GM23248 (cell line): ENCODE results near the gene WFS1. TPM values are rescaled to one million over a fixed set of nuclear protein-coding genes. Genes with fewer than 3 reads are reported as not detected.

Experiments used
- DNase-seq: peaks from one replicate; pipeline ENCODE4 v3.0.0-alpha.2; 2015
- H2AFZ ChIP-seq: fragments of 200-600 bp; sonication (generic); 2 replicates; pipeline ENCODE4 v1.6.1; 2016; ENCODE audit warnings: antibody characterized with exemption
- H3F3A ChIP-seq: fragments of 200-600 bp; sonication (generic); 2 replicates; pipeline ENCODE4 v1.6.1; 2016; ENCODE audit warnings: mild to moderate bottlenecking, antibody characterized with exemption, mixed run types; ENCODE audit not compliant: insufficient read depth
- H3K27ac ChIP-seq: fragments of 200-600 bp; sonication (generic); 2 replicates; pipeline ENCODE4 v1.5.1; 2016; ENCODE audit warnings: mild to moderate bottlenecking
- H3K27me3 ChIP-seq: fragments of 200-600 bp; sonication (generic); replicated peaks from 2 replicates; pipeline ENCODE4 v1.6.1; 2016; ENCODE audit warnings: mild to moderate bottlenecking; ENCODE audit not compliant: insufficient read depth
- H3K36me3 ChIP-seq: fragments of 200-600 bp; sonication (generic); 2 replicates; pipeline ENCODE4 v1.6.1; 2016; ENCODE audit warnings: low read depth, mild to moderate bottlenecking
- H3K4me1 ChIP-seq: fragments of 200-600 bp; sonication (generic); 2 replicates; pipeline ENCODE4 v1.6.1; 2016; ENCODE audit warnings: mild to moderate bottlenecking; ENCODE audit not compliant: insufficient read depth
- H3K4me2 ChIP-seq: fragments of 200-600 bp; sonication (generic); one replicate; pipeline ENCODE4 v1.6.1; 2016; ENCODE audit warnings: mild to moderate bottlenecking; ENCODE audit not compliant: unreplicated experiment
- H3K4me3 ChIP-seq: fragments of 200-600 bp; sonication (generic); 2 replicates; pipeline ENCODE4 v1.5.1; 2016; ENCODE audit warnings: mild to moderate bottlenecking
- H3K79me2 ChIP-seq: fragments of 200-600 bp; sonication (generic); 2 replicates; pipeline ENCODE4 v1.6.1; 2016; ENCODE audit warnings: mild to moderate bottlenecking; ENCODE audit not compliant: insufficient read depth
- H3K9ac ChIP-seq: fragments of 200-600 bp; sonication (generic); 2 replicates; pipeline ENCODE4 v1.6.1; 2016; ENCODE audit warnings: mild to moderate bottlenecking
- H3K9me2 ChIP-seq: fragments of 200-600 bp; sonication (generic); 2 replicates; pipeline ENCODE4 v1.6.1; 2016; ENCODE audit warnings: mixed run types, mild to moderate bottlenecking, moderate library complexity; ENCODE audit not compliant: insufficient read depth
- H3K9me3 ChIP-seq: fragments of 200-600 bp; sonication (generic); one replicate; pipeline ENCODE4 v1.6.1; 2017; ENCODE audit warnings: low read depth
- H4K20me1 ChIP-seq: fragments of 200-600 bp; sonication (generic); 2 replicates; pipeline ENCODE4 v1.6.0; 2016; ENCODE audit not compliant: insufficient read depth
- EZH2 ChIP-seq: fragments of 200-600 bp; sonication (generic); IDR thresholded peaks from 2 replicates; pipeline ENCODE4 v1.6.1; 2018; ENCODE audit warnings: antibody characterized with exemption, mild to moderate bottlenecking; ENCODE audit not compliant: insufficient read depth, poor library complexity, severe bottlenecking
- EZH2phosphoT487 ChIP-seq: fragments of 200-600 bp; sonication (generic); IDR thresholded peaks from 2 replicates; pipeline ENCODE4 v1.6.1; 2018; ENCODE audit warnings: antibody characterized with exemption, moderate library complexity, mild to moderate bottlenecking, low read depth; ENCODE audit not compliant: insufficient read depth
- WGBS, 2 experiments: methylation state at CpG; one replicate each; pipeline ENCODE4 v1.1.6; 2015 to 2017; ENCODE audit warnings: low lambda C conversion rate in 2 of 2, low coverage in 1 of 2; ENCODE audit errors: missing lambda C conversion rate in 2 of 2; 5-methylcytosine and 5-hydroxymethylcytosine counted together
- in situ Hi-C: fragments of 300-500 bp; cut with MboI; formaldehyde crosslinking; loops from 2 replicates; pipeline ENCODE4 v1.15.0; 2020
- polyA plus RNA-seq: library from polyadenylated mRNA; unstranded; fragments of >200 nt; fragmentation: Nextera tagmentation; extraction: Ambion mirVana; gene quantifications from 2 replicates; pipeline ENCODE4 v1.2.1, GENCODE V29; 2016
- total RNA-seq: library from RNA; depleted of rRNA; stranded (reverse); fragments of >200 nt; shearing (Covaris generic); gene quantifications from 2 replicates; pipeline ENCODE4 v1.2.3, GENCODE V29; 2014

WFS1 gene
- total and polyA plus RNA-seq, 2 experiments from 2014 or later, result 24.2 to 24.4 TPM

GRCh38 chr4:6273661-6273990 is 4.0 kb downstream of the WFS1 start:
- H3K4me2 ChIP-seq, result peak overlapping the region; percentile 43
- H3K27me3 ChIP-seq, result no peaks in the 10 kb centered on the region
- H3K4me3 ChIP-seq, result no peak overlapping the region
- H3K9ac ChIP-seq, result no peak overlapping the region
- no peaks in the 10 kb centered on the region for H3K36me3 ChIP-seq
- peaks cover 14% of the 10 kb centered on the region for H3K4me1 ChIP-seq
- no peak for DNase-seq
- 0 out of 2 replicates have a peak, but pooled peaks cover 5% of the 10 kb centered on the region for H4K20me1 ChIP-seq
- peak overlapping the region; percentile 14; the same call in 1 of the 2 replicates for H3K27ac ChIP-seq
- H3F3A ChIP-seq, result peaks cover 14% of the 10 kb centered on the region
- no peaks in the 10 kb centered on the region for H3K9me2 ChIP-seq
- TF ChIP-seq EZH2, result no peak
- no peak for TF ChIP-seq EZH2phosphoT487
- 30 to 65% methylated on average over 1 of the region's 1 CpG for WGBS, 2 experiments
- no peak overlapping the region for H2AFZ ChIP-seq
- peaks cover 3% of the 10 kb centered on the region; the same call in 1 of the 2 replicates for H3K79me2 ChIP-seq
- H3K9me3 ChIP-seq, result no peaks in the 10 kb centered on the region
- in situ Hi-C loops, result no loop called here

- no peak overlapping the region for H2AFZ ChIP-seq
- H3K9me2 ChIP-seq, result no peaks in the 10 kb centered on the region
- peaks cover 14% of the 10 kb centered on the region for H3F3A ChIP-seq
- 0 out of 2 replicates have a peak, but pooled peaks cover 5% of the 10 kb centered on the region for H4K20me1 ChIP-seq
- peaks cover 3% of the 10 kb centered on the region; the same call in 1 of the 2 replicates for H3K79me2 ChIP-seq
- H3K4me2 ChIP-seq, result no peak overlapping the region
- in situ Hi-C loops, result no loop called here
- no peaks in the 10 kb centered on the region; the same call in 1 of the 2 replicates for H3K36me3 ChIP-seq
- 74 to 77% methylated on average over 10 of the region's 10 CpGs for WGBS, 2 experiments
- TF ChIP-seq EZH2, result no peak
- no peak for TF ChIP-seq EZH2phosphoT487
- H3K4me1 ChIP-seq, result peaks cover 14% of the 10 kb centered on the region
- DNase-seq, result no peak
- no peak overlapping the region for H3K9ac ChIP-seq
- H3K27ac ChIP-seq, result no peak overlapping the region
- H3K9me3 ChIP-seq, result no peaks in the 10 kb centered on the region
- no peaks in the 10 kb centered on the region for H3K27me3 ChIP-seq
- H3K4me3 ChIP-seq, result no peak overlapping the region
Measured at GRCh38 chr4:6275351-6275750, 5.7 kb downstream of the WFS1 start.

- H3K79me2 ChIP-seq, result peaks cover 3% of the 10 kb centered on the region; the same call in 1 of the 2 replicates
- peaks cover 14% of the 10 kb centered on the region for H3K4me1 ChIP-seq
- no peak for DNase-seq
- 88 to 89% methylated on average over 22 of the region's 22 CpGs for WGBS, 2 experiments
- H3K4me3 ChIP-seq, result no peak overlapping the region
- no peak overlapping the region for H3K9ac ChIP-seq
- H4K20me1 ChIP-seq, result 0 out of 2 replicates have a peak, but pooled peaks cover 5% of the 10 kb centered on the region
- H3K9me3 ChIP-seq, result no peaks in the 10 kb centered on the region
- in situ Hi-C loops, result no loop called here
- peaks cover 14% of the 10 kb centered on the region for H3F3A ChIP-seq
- no peaks in the 10 kb centered on the region for H3K27me3 ChIP-seq
- no peaks in the 10 kb centered on the region for H3K9me2 ChIP-seq
- no peak for TF ChIP-seq EZH2
- no peak for TF ChIP-seq EZH2phosphoT487
- no peak overlapping the region for H3K4me2 ChIP-seq
- H2AFZ ChIP-seq, result no peak overlapping the region
- no peak overlapping the region for H3K27ac ChIP-seq
- H3K36me3 ChIP-seq, result no peaks in the 10 kb centered on the region; the same call in 1 of the 2 replicates
Measured at GRCh38 chr4:6275898-6276806, 6.5 kb downstream of the WFS1 start.

GRCh38 chr4:6277139-6277802 is 7.6 kb downstream of the WFS1 start:
- no peak for TF ChIP-seq EZH2phosphoT487
- no peak for TF ChIP-seq EZH2
- H4K20me1 ChIP-seq, result 0 out of 2 replicates have a peak, but pooled peaks cover 5% of the 10 kb centered on the region
- in situ Hi-C loops, result no loop called here
- no peaks in the 10 kb centered on the region for H3K27me3 ChIP-seq
- H3K36me3 ChIP-seq, result no peaks in the 10 kb centered on the region; the same call in 1 of the 2 replicates
- peaks cover 3% of the 10 kb centered on the region; the same call in 1 of the 2 replicates for H3K79me2 ChIP-seq
- no peak for DNase-seq
- peaks cover 12% of the 10 kb centered on the region for H3F3A ChIP-seq
- no peak overlapping the region for H3K9ac ChIP-seq
- no peak overlapping the region for H2AFZ ChIP-seq
- H3K27ac ChIP-seq, result no peak overlapping the region
- 89 to 92% methylated on average over 20 to 24 of the region's 24 CpGs for WGBS, 2 experiments
- H3K4me3 ChIP-seq, result no peak overlapping the region
- H3K9me2 ChIP-seq, result no peaks in the 10 kb centered on the region
- H3K4me2 ChIP-seq, result no peak overlapping the region
- no peaks in the 10 kb centered on the region for H3K9me3 ChIP-seq
- H3K4me1 ChIP-seq, result peaks cover 14% of the 10 kb centered on the region
